Bronchial epithelial cell (primary cell): ENCODE results near the gene IL26. TPM values are rescaled to one million over a fixed set of nuclear protein-coding genes. Genes with fewer than 3 reads are reported as not detected.

Source experiments
- DNase-seq: peaks from one replicate; pipeline ENCODE4 v3.0.0-alpha.2; 2010; ENCODE audit warnings: low read depth
- FAIRE-seq: peaks from 2 replicates; lab custom pipeline; 2011; peaks lifted over from hg19 to GRCh38; lab: Jason Lieb, UNC
- H3K27me3 ChIP-seq: 2 replicates; pipeline ENCODE4 v1.5.1; 2011; ENCODE audit warnings: low read length; ENCODE audit not compliant: control insufficient read depth, insufficient read depth
- H3K36me3 ChIP-seq: 2 replicates; pipeline ENCODE4 v1.5.1; 2011; ENCODE audit warnings: low read length; ENCODE audit not compliant: control insufficient read depth, insufficient read depth
- H3K4me3 ChIP-seq: 2 replicates; pipeline ENCODE4 v1.5.1; 2011; ENCODE audit warnings: mild to moderate bottlenecking, low read depth, low read length, control low read depth
- CTCF ChIP-seq: IDR thresholded peaks from 2 replicates; pipeline ENCODE4 v1.5.1; 2011; ENCODE audit warnings: mild to moderate bottlenecking, moderate library complexity, low read length, control low read depth, inconsistent platforms; ENCODE audit not compliant: insufficient read depth, severe bottlenecking
- total RNA-seq: library from RNA; depleted of rRNA; stranded (reverse); fragments of >200 nt; gene quantifications from 2 replicates; pipeline ENCODE4 v1.2.1, GENCODE V29; 2014

Gene IL26
- total RNA-seq, 1 donor from 2014 or later, result not detected

GRCh38 chr12:68268967-68269366, 43.4 kb upstream of the IL26 start:
- H3K27me3 ChIP-seq, result no peaks in the 10 kb centered on the region
- no peak for FAIRE-seq
- no peaks in the 10 kb centered on the region for H3K36me3 ChIP-seq
- H3K4me3 ChIP-seq, result no peak overlapping the region
- TF ChIP-seq CTCF, result no peak
- DNase-seq, result no peak

- TF ChIP-seq CTCF, result no peak
- DNase-seq (no peak), FAIRE-seq (no peak)
- Histone ChIP-seq H3K36me3 (no peaks in the 10 kb centered on the region), H3K27me3 (no peaks in the 10 kb centered on the region), H3K4me3 (no peak overlapping the region)
These were observed 42.3 kb upstream of the IL26 start for GRCh38 chr12:68267892-68268396.

GRCh38 chr12:68264857-68265256, 39.2 kb upstream of the IL26 start:
- no peak for DNase-seq
- FAIRE-seq, result no peak
- no peak for TF ChIP-seq CTCF

GRCh38 chr12:68264158-68264855, 38.7 kb upstream of the IL26 start:
- FAIRE-seq (no peak), DNase-seq (no peak)
- no peaks in the 10 kb centered on the region for H3K36me3 ChIP-seq
- no peaks in the 10 kb centered on the region for H3K27me3 ChIP-seq
- no peak for TF ChIP-seq CTCF
- H3K4me3 ChIP-seq, result no peak overlapping the region

More at GRCh38 chr12:68264857-68265256, 39.2 kb upstream of the IL26 start:
- Histone ChIP-seq H3K27me3 (no peaks in the 10 kb centered on the region), H3K4me3 (no peak overlapping the region), H3K36me3 (no peaks in the 10 kb centered on the region)

- FAIRE-seq (no peak), DNase-seq (no peak)
- Histone ChIP-seq H3K27me3 (no peaks in the 10 kb centered on the region), H3K4me3 (no peak overlapping the region), H3K36me3 (no peaks in the 10 kb centered on the region)
- TF ChIP-seq CTCF, result no peak
These were observed 37.8 kb upstream of the IL26 start for GRCh38 chr12:68263366-68263765.
